Skeletal muscle tissue (tissue), 4 donors: ENCODE data around the gene TREH. TPM values are rescaled to one million over a fixed set of nuclear protein-coding genes. Genes with fewer than 3 reads are reported as not detected.

Source experiments
- H3K27ac ChIP-seq: one replicate; pipeline ENCODE4 v1.7.0; 2013; ENCODE audit warnings: mild to moderate bottlenecking, low read depth, low read length, inconsistent platforms
- H3K27me3 ChIP-seq, 3 donors: one replicate each; pipeline ENCODE4 v1.7.0; 2013; ENCODE audit warnings: low read length in 3 of 3; ENCODE audit not compliant: control insufficient read depth in 3 of 3, insufficient read depth in 3 of 3
- H3K36me3 ChIP-seq, 3 donors: one replicate each; pipeline ENCODE4 v1.7.0; 2013; ENCODE audit warnings: low read length in 3 of 3; ENCODE audit not compliant: control insufficient read depth in 3 of 3, insufficient read depth in 3 of 3
- H3K4me1 ChIP-seq, 3 donors: one replicate each; pipeline ENCODE4 v1.7.0; 2013; ENCODE audit warnings: low read length in 3 of 3, mild to moderate bottlenecking in 3 of 3; ENCODE audit not compliant: control insufficient read depth in 3 of 3, insufficient read depth in 3 of 3
- H3K4me3 ChIP-seq, 3 donors: one replicate each; pipeline ENCODE4 v1.7.0; 2013; ENCODE audit warnings: low read length in 3 of 3
- H3K9ac ChIP-seq, 3 donors: one replicate each; pipeline ENCODE4 v1.7.0; 2013; ENCODE audit warnings: low read length in 3 of 3, mild to moderate bottlenecking in 3 of 3, moderate library complexity in 2 of 3, low read depth in 1 of 3
- H3K9me3 ChIP-seq, 3 donors: one replicate each; pipeline ENCODE4 v1.7.0; 2013; ENCODE audit warnings: low read length in 3 of 3; ENCODE audit not compliant: control insufficient read depth in 3 of 3
- total RNA-seq: library from RNA; depleted of rRNA; stranded (reverse); fragments of >200 nt; gene quantifications from one replicate; pipeline ENCODE4 v1.2.3, GENCODE V29; 2014
- donor health status: Osteomylitis.

The TREH gene
- total RNA-seq, 1 donor from 2014 or later, result 0.52 TPM

GRCh38 chr11:118652681-118653181, 26.7 kb downstream of the TREH start:
- Histone ChIP-seq H3K4me1 (peaks cover 5 to 6% (median 5%) of the 10 kb centered on the region in 3 donors), H3K4me3 (no peak overlapping the region), H3K9me3 (no peaks in the 10 kb centered on the region), H3K36me3 (peaks cover 63 to 80% (median 64%) of the 10 kb centered on the region in 3 donors), H3K27ac (no peak overlapping the region), H3K27me3 (no peaks in the 10 kb centered on the region), H3K9ac (no peak overlapping the region)

- H3K9me3 ChIP-seq, result no peaks in the 10 kb centered on the region
- H3K36me3 ChIP-seq, result peaks cover 58 to 82% (median 64%) of the 10 kb centered on the region in 3 donors
- H3K4me1 ChIP-seq, result peaks cover 5 to 6% (median 5%) of the 10 kb centered on the region in 3 donors
- H3K27me3 ChIP-seq, result no peaks in the 10 kb centered on the region
- H3K4me3 ChIP-seq, result no peak overlapping the region
- no peak overlapping the region for H3K27ac ChIP-seq
- H3K9ac ChIP-seq, result peak overlapping the region in 1 of 3 donors; percentile 40
These were observed 27.6 kb downstream of the TREH start for GRCh38 chr11:118651820-118652219.

GRCh38 chr11:118650366-118650765, 29.1 kb downstream of the TREH start:
- Histone ChIP-seq H3K36me3 (peaks cover 54 to 74% (median 64%) of the 10 kb centered on the region in 3 donors), H3K27me3 (no peaks in the 10 kb centered on the region), H3K9ac (no peak overlapping the region), H3K27ac (no peak overlapping the region), H3K4me1 (peaks cover 5 to 6% (median 5%) of the 10 kb centered on the region in 3 donors), H3K9me3 (no peaks in the 10 kb centered on the region), H3K4me3 (no peak overlapping the region)

- Histone ChIP-seq H3K27me3 (no peaks in the 10 kb centered on the region), H3K36me3 (peaks cover 57 to 72% (median 64%) of the 10 kb centered on the region in 3 donors), H3K4me3 (no peak overlapping the region), H3K9ac (no peak overlapping the region), H3K4me1 (peaks cover 5 to 6% (median 5%) of the 10 kb centered on the region in 3 donors), H3K9me3 (no peaks in the 10 kb centered on the region), H3K27ac (no peak overlapping the region)
These were observed 29.5 kb downstream of the TREH start for GRCh38 chr11:118649941-118650340.

- no peak overlapping the region for H3K27ac ChIP-seq
- no peaks in the 10 kb centered on the region for H3K9me3 ChIP-seq
- H3K36me3 ChIP-seq, result peaks cover 63 to 74% (median 65%) of the 10 kb centered on the region in 3 donors
- H3K9ac ChIP-seq, result no peak overlapping the region
- H3K4me1 ChIP-seq, result peaks cover 13 to 20% (median 15%) of the 10 kb centered on the region in 3 donors
- no peaks in the 10 kb centered on the region for H3K27me3 ChIP-seq
- no peak overlapping the region for H3K4me3 ChIP-seq
These were observed 31.2 kb downstream of the TREH start for GRCh38 chr11:118648291-118648690.

GRCh38 chr11:118646393-118646792, 33.1 kb downstream of the TREH start:
- H3K27ac ChIP-seq, result no peak overlapping the region
- no peaks in the 10 kb centered on the region for H3K27me3 ChIP-seq
- peaks cover 24 to 34% (median 27%) of the 10 kb centered on the region in 3 donors for H3K4me1 ChIP-seq
- H3K4me3 ChIP-seq, result no peak overlapping the region
- H3K9ac ChIP-seq, result no peak overlapping the region
- H3K36me3 ChIP-seq, result peaks cover 65 to 72% (median 67%) of the 10 kb centered on the region in 3 donors
- no peaks in the 10 kb centered on the region for H3K9me3 ChIP-seq

GRCh38 chr11:118645066-118645715, 34.3 kb downstream of the TREH start:
- Histone ChIP-seq H3K27ac (no peak overlapping the region), H3K4me1 (peaks cover 29 to 46% (median 37%) of the 10 kb centered on the region in 3 donors), H3K27me3 (no peaks in the 10 kb centered on the region), H3K4me3 (no peak overlapping the region), H3K9me3 (no peaks in the 10 kb centered on the region), H3K9ac (peak overlapping the region in 1 of 3 donors; percentile 33), H3K36me3 (peaks cover 62 to 69% (median 63%) of the 10 kb centered on the region in 3 donors)

- peaks cover 56 to 68% (median 56%) of the 10 kb centered on the region in 3 donors for H3K36me3 ChIP-seq
- peak overlapping the region in 1 of 3 donors; percentile 33 for H3K9ac ChIP-seq
- H3K4me1 ChIP-seq, result peaks cover 32 to 51% (median 43%) of the 10 kb centered on the region in 3 donors
- no peak overlapping the region for H3K4me3 ChIP-seq
- no peaks in the 10 kb centered on the region for H3K27me3 ChIP-seq
- H3K27ac ChIP-seq, result no peak overlapping the region
- H3K9me3 ChIP-seq, result no peaks in the 10 kb centered on the region
These were observed 35.0 kb downstream of the TREH start for GRCh38 chr11:118644496-118644895.

GRCh38 chr11:118643995-118644345, 35.5 kb downstream of the TREH start:
- Histone ChIP-seq H3K4me1 (peaks cover 32 to 51% (median 43%) of the 10 kb centered on the region in 3 donors), H3K27me3 (no peaks in the 10 kb centered on the region), H3K36me3 (peaks cover 54 to 66% (median 56%) of the 10 kb centered on the region in 3 donors), H3K27ac (peak overlapping the region; percentile 76), H3K9ac (peak overlapping the region; percentile 28 to 65 (median 54)), H3K4me3 (peak overlapping the region in 2 of 3 donors; percentile 22 to 48), H3K9me3 (no peaks in the 10 kb centered on the region)
